ENCODE measurements around the gene B9D1. TPM values are rescaled to one million over a fixed set of nuclear protein-coding genes. Genes with fewer than 3 reads are reported as not detected.

The B9D1 gene
- polyA plus RNA-seq, 1 of the 3 experiments (the other 2 are of a cell fraction), result 81.6 TPM

GRCh38 chr17:19409066-19409465 lies 46.5 kb upstream of the B9D1 start:
- 84% methylated on average over 3 of the region's 3 CpGs for WGBS (ENCODE audit: low lambda C conversion rate)
- H3K79me2 ChIP-seq (ENCODE audit: insufficient read depth), result peaks cover 4% of the 10 kb centered on the region; the same call in 1 of the 2 replicates
- peak overlapping the region; percentile 90; the same call in 1 of the 2 replicates for H3K4me2 ChIP-seq
- H4K20me1 ChIP-seq (ENCODE audit: insufficient read depth), result no peaks in the 10 kb centered on the region
- H3K9me2 ChIP-seq, result no peaks in the 10 kb centered on the region
- H3K4me1 ChIP-seq (ENCODE audit: control insufficient read depth in 1 of 2, insufficient read depth in 2 of 2, low read depth in 1 of 2, low read length in 1 of 2), result peaks cover 17 to 35% of the 10 kb centered on the region in 2 experiments; a peak in 3 of 4 replicates
- POLR2A ChIA-PET, result interaction anchor here (1.7 kb wide), 1 partner anchor 31 kb away, joined by 5 read pairs; no protein-coding TSS in a partner anchor
- no peak overlapping the region for H3K4me3 ChIP-seq (ENCODE audit: low read depth in 2 of 2, low read length in 1 of 2)
- CTCF ChIA-PET, result interaction anchor here (1.6 to 7.4 kb wide), 2 partner anchors 38 to 45 kb away, joined by 7 to 79 read pairs; partner anchors contain the start of gene B9D1
- H3K9ac ChIP-seq, result no peak overlapping the region
- H3K9me3 ChIP-seq, result no peaks in the 10 kb centered on the region
- DNase-seq, result no peak
- no peaks in the 10 kb centered on the region for H3K27me3 ChIP-seq (ENCODE audit: insufficient read depth)
- TF ChIP-seq TEAD4 (IDR thresholded peaks at IDR 0.05; ENCODE audit: borderline replicate concordance, insufficient read depth) (no peak), NRF1 (IDR thresholded peaks at IDR 0.05; ENCODE audit: low read depth, low read length) (no peak), TAF1 (IDR thresholded peaks at IDR 0.05; ENCODE audit: borderline replicate concordance, low read depth, low read length) (no peak), ZBTB33 (IDR thresholded peaks at IDR 0.05; ENCODE audit: borderline replicate concordance, low read depth) (no peak), ELF1 (IDR thresholded peaks at IDR 0.05) (no peak), JUND (IDR thresholded peaks at IDR 0.05) (no peak), PBX3 (IDR thresholded peaks at IDR 0.05) (no peak), REST (IDR thresholded peaks at IDR 0.05; ENCODE audit: low read depth, low read length) (no peak), EP300 (IDR thresholded peaks at IDR 0.05; ENCODE audit: borderline replicate concordance in 1 of 2, low read depth in 1 of 2, low read length in 1 of 2) (no peak), MEF2A (IDR thresholded peaks at IDR 0.05; ENCODE audit: borderline replicate concordance, low read depth) (no peak), FOXM1 (IDR thresholded peaks at IDR 0.05; ENCODE audit: low read depth) (no peak), NFIC (IDR thresholded peaks at IDR 0.05; ENCODE audit: borderline replicate concordance) (no peak), USF2 (IDR thresholded peaks at IDR 0.05; ENCODE audit: borderline replicate concordance, low read depth, low read length) (no peak), MAX (IDR thresholded peaks at IDR 0.05; ENCODE audit: low read depth) (no peak), SIN3A (IDR thresholded peaks at IDR 0.05; ENCODE audit: borderline replicate concordance, low read depth, low read length) (no peak), EZH2phosphoT487 (IDR thresholded peaks at IDR 0.05; ENCODE audit: borderline replicate concordance, low read depth) (no peak)
- 0 out of 2 replicates have a peak overlapping the region, but pooled peaks have one; percentile 26 for H2AFZ ChIP-seq (ENCODE audit: low read depth)
- peak overlapping the region in 1 of 2 experiments; percentile 53; a peak in 2 of 4 replicates for H3K27ac ChIP-seq (ENCODE audit: low read depth in 2 of 2, low read length in 1 of 2)
- H3K36me3 ChIP-seq (replicated peaks in 1 of 2; ENCODE audit: control insufficient read depth in 1 of 2, insufficient read depth in 2 of 2, low read length in 1 of 2), result peaks cover 0 to 4% of the 10 kb centered on the region in 2 experiments
- peaks cover 7% of the 10 kb centered on the region for H3F3A ChIP-seq (replicated peaks; ENCODE audit: insufficient read depth)

Measured in SK-N-SH (cell line).